ENCODE results near the gene ZNF688.
"Not testable (repeated sequence)": the region's sequence is repeated elsewhere in the genome, so short reads cannot be mapped to it uniquely, and the experiment has no call there.

ZNF688 gene

GRCh38 chr16:30532285-30533145, 39.0 kb downstream of the ZNF688 start:
- no peak for DNase-seq

GRCh38 chr16:30530163-30531037, 41.1 kb downstream of the ZNF688 start:
- no peak for DNase-seq

- no peak for DNase-seq
These were observed 42.6 kb downstream of the ZNF688 start for GRCh38 chr16:30528799-30529457.

DNA sequence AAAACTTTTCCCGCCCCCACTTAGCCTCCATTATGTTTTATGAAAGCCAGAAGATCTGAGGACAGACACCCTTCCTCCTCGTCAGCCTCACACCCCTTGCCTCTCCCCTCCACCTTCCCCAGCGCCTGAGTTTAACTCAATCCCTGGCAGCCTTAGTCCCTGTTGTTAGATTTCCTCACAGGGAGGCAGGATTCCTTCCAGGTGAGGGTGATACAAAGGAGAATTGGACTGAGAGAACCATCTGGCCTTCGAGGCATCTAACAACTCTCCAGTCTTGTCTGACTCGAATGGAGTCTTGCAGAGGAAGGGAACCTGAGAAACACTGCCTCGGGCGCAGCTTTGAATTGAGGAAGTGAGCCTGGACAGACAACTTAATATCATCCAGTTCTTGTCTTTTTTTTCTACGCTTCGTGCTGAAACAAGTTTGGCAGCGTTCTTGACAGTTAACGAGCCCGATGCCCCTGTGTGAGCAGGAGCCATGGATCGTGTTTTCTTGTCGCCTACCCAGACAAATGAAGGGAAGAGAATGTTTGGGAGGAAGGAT, 43.8 kb downstream of the ZNF688 start:
- no peak for DNase-seq

DNA sequence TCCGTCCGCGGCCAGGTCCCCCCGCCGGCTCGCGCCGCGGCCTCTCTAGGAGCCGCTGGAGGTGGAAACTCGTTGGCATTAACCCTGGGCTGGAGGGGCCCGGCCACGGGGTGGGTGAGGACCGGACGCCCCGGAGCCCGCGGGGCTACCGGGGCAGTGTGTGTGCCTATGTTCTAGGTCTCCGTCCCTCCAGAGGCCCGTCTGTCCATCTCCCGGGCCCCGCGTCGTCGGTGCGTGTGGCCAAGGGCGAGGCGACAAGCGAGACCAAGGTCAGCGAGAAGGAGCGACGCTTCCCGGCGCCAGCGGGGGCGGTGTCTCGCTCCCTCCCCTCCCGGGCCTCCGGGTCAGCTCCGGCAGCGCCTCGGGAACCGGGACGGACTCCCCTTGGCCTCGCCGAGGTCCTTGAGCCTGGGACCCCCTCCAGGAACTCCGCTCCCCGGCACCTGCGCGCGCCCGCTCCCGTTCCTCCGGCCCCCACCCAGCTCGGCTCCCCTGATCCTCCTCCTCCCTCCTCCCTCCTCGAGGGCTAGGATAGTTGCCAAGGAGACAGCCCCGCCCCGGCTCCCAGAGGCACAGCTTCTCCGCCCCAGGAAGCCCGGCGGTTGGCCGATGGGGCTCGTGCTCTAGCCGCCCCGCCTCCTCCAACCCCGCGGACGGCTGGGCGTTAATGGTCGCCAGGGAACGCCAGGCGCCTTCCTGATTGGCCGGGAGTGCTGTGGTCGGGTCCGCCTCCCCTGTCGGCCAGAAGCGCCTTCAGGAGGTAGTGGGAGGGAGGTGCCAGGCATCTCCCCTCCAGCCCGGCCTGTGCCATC, 44.5 kb downstream of the ZNF688 start:
- DNase-seq = peak; percentile 98

- peak; percentile 42 for DNase-seq
These were observed 45.2 kb downstream of the ZNF688 start, which contains the start of gene ZNF768 for GRCh38 chr16:30526137-30526822. ZNF768 (minus strand) TSS chr16:30526566; CDS start chr16:30526413, 153 bp downstream.

DNA sequence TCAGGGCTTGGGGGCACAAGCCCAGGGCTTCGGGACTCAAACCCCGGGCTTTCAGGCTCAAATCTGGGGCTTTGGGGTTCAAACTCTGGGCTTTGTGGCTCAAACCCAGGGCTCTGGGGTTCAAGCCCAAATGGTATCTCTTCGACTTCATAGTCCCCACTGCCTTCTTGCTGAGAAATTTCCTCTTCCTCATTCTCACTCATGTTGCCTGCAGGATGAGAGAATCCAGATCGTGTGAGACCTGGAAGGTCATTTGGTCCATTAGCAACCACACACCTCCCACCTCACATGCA, 45.7 kb downstream of the ZNF688 start:
- DNase-seq = no peak

- DNase-seq = no peak
These were observed 46.6 kb downstream of the ZNF688 start for GRCh38 chr16:30524575-30525568.

GRCh38 chr16:30523768-30524574, 47.5 kb downstream of the ZNF688 start:
- no peak for DNase-seq

GRCh38 chr16:30522702-30523463, 48.6 kb downstream of the ZNF688 start:
- not testable (repeated sequence) for DNase-seq

DNA sequence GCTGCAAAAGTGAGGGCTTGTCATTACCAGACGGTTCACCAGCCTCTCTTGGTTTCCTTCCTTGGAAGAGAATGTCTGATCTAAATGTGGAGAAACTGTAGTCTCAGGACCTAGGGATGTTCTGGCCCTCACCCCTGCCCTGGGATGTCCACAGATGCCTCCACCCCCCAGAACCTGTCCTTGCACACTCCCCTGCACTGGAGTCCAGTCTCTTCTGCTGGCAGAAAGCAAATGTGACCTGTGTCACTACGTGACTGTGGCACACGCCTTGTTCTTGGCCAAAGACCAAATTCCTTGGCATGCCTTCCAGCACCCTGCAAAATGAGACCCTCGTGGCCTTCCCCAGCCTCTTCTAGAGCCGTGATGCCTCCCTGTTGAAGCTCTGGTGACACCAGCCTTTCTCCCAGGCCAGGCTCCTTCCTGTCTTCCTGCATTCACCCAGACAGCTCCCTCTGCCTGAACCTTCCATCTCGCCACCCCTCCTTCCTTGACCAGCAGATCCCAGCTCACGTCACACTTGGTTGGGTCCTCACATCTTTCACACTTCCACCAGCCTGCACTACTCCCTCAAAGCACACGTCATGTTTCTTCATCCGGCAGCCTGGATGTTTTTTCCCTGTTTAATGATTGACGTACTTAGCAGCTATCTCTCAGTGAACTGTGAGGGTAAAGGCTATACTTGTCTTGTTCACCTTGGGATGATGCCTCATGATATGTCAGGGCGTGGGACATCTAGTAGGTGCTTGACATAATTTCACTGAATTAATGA, 49.5 kb downstream of the ZNF688 start:
- no peak for DNase-seq

GRCh38 chr16:30521476-30521872, 50.0 kb downstream of the ZNF688 start:
- no peak for DNase-seq

Measured in activated CD4-positive, alpha-beta T cell treated with anti-CD3 and anti-CD28 coated beads for 48 hours (primary cell).